HT1080 (cell line): ENCODE measurements around the gene EXOC7. TPM values are rescaled to one million over a fixed set of nuclear protein-coding genes. Genes with fewer than 3 reads are reported as not detected.
A peak's percentile ranks its signal among the peaks of the same experiment; 100 is the strongest.
"Not testable (repeated sequence)": the region's sequence is repeated elsewhere in the genome, so short reads cannot be mapped to it uniquely, and the experiment has no call there.

ENCODE experiments used
- DNase-seq: peaks from one replicate; pipeline ENCODE4 v3.0.0-alpha.2; 2015; ENCODE audit warnings: low read depth
- total RNA-seq: library from RNA; depleted of rRNA; stranded (reverse); fragments of >200 nt; shearing (Covaris generic); gene quantifications from 2 replicates; pipeline ENCODE4 v1.2.3, GENCODE V29; 2014

The EXOC7 gene
- total RNA-seq, 1 experiment from 2014 or later: 82.7 TPM

- no peak for DNase-seq
These were observed 27.3 kb downstream of the EXOC7 start for GRCh38 chr17:76076146-76076764.

GRCh38 chr17:76075364-76076145 is 28.0 kb downstream of the EXOC7 start:
- DNase-seq: no peak

- DNase-seq: no peak
These were observed 28.9 kb downstream of the EXOC7 start, which contains the start of gene GALR2 for GRCh38 chr17:76074390-76075363. Gene GALR2, plus strand, starts transcription at chr17:76074781. Its CDS starts 103 bp downstream, at chr17:76074884.

- DNase-seq: peak; percentile 91
These were observed 31.3 kb downstream of the EXOC7 start, which contains the start of gene SRP68 for GRCh38 chr17:76072148-76072858. Gene SRP68, minus strand, starts transcription at chr17:76072517. Its CDS starts 26 bp downstream, at chr17:76072491.

GRCh38 chr17:76071531-76072147 is 31.9 kb downstream of the EXOC7 start:
- no peak for DNase-seq

- no peak for DNase-seq
These were observed 37.8 kb downstream of the EXOC7 start for GRCh38 chr17:76065775-76066174.

- DNase-seq: no peak
These were observed 39.6 kb downstream of the EXOC7 start for GRCh38 chr17:76063875-76064546.

- DNase-seq: not testable (repeated sequence)
These were observed 45.3 kb downstream of the EXOC7 start for GRCh38 chr17:76058264-76058663.

GRCh38 chr17:76056882-76057281 is 46.7 kb downstream of the EXOC7 start:
- DNase-seq: no peak

- DNase-seq: peak; percentile 63
These were observed 49.5 kb downstream of the EXOC7 start for GRCh38 chr17:76054112-76054476.

GRCh38 chr17:76053246-76054111 is 50.1 kb downstream of the EXOC7 start:
- peak; percentile 39 for DNase-seq

- no peak for DNase-seq
These were observed 52.0 kb downstream of the EXOC7 start for GRCh38 chr17:76051561-76051960.

- no peak for DNase-seq
These were observed 52.8 kb downstream of the EXOC7 start for GRCh38 chr17:76050538-76051467.

GRCh38 chr17:76049836-76050537 is 53.6 kb downstream of the EXOC7 start:
- no peak for DNase-seq

GRCh38 chr17:76049239-76049638 is 54.3 kb downstream of the EXOC7 start:
- DNase-seq: no peak

- peak; percentile 89 for DNase-seq
These were observed 54.9 kb downstream of the EXOC7 start for GRCh38 chr17:76048711-76049110.

GRCh38 chr17:76048025-76048605 is 55.5 kb downstream of the EXOC7 start:
- no peak for DNase-seq
